PFSK-1 (cell line): ENCODE measurements around the gene PSEN2.

Source experiments
- FOXP2 ChIP-seq: optimal IDR thresholded peaks from 2 replicates; pipeline ENCODE3; 2011; ENCODE audit warnings: borderline replicate concordance, control low read depth, inconsistent platforms; ENCODE audit not compliant: insufficient read depth; ENCODE audit errors: extremely low read length, extremely low read depth
- POLR2AphosphoS5 ChIP-seq: IDR thresholded peaks from 2 replicates; pipeline ENCODE4 v1.6.1; 2012; ENCODE audit warnings: low read depth, mild to moderate bottlenecking, control low read depth, low read length, moderate library complexity
- REST ChIP-seq, 2 experiments: IDR thresholded peaks; 2 replicates each; pipeline versions ENCODE4 v1.6.1 to v1.8.0; 2011 to 2012; ENCODE audit warnings: low read depth in 2 of 2, low read length in 2 of 2, control low read depth in 1 of 2, inconsistent platforms in 1 of 2, mild to moderate bottlenecking in 1 of 2, moderate library complexity in 1 of 2; ENCODE audit not compliant: insufficient read depth in 1 of 2
- SIN3A ChIP-seq: IDR thresholded peaks from 2 replicates; pipeline ENCODE4 v1.6.1; 2012; ENCODE audit warnings: mild to moderate bottlenecking, low read length, moderate library complexity, borderline replicate concordance; ENCODE audit not compliant: insufficient read depth
- TAF1 ChIP-seq: IDR thresholded peaks from 2 replicates; pipeline ENCODE4 v1.6.1; 2012; ENCODE audit warnings: low read length, control low read depth, borderline replicate concordance; ENCODE audit not compliant: insufficient read depth

PSEN2 gene

GRCh38 chr1:226895644-226896043 is 25.2 kb downstream of the PSEN2 start:
- TF ChIP-seq REST (IDR thresholded peaks at IDR 0.05; ENCODE audit: insufficient read depth in 1 of 2, low read depth in 2 of 2, low read length in 2 of 2) (no peak), TAF1 (no peak), FOXP2 (no peak), SIN3A (no peak), POLR2AphosphoS5 (no peak)

- TF ChIP-seq SIN3A (no peak), FOXP2 (no peak), TAF1 (no peak), REST (IDR thresholded peaks at IDR 0.05; ENCODE audit: insufficient read depth in 1 of 2, low read depth in 2 of 2, low read length in 2 of 2) (no peak), POLR2AphosphoS5 (no peak)
Observed at GRCh38 chr1:226898246-226898645, 27.8 kb downstream of the PSEN2 start.

GRCh38 chr1:226901421-226901820 is 31.0 kb downstream of the PSEN2 start:
- no peak for TF ChIP-seq FOXP2
- no peak for TF ChIP-seq TAF1
- no peak for TF ChIP-seq POLR2AphosphoS5
- TF ChIP-seq REST (IDR thresholded peaks at IDR 0.05; ENCODE audit: insufficient read depth in 1 of 2, low read depth in 2 of 2, low read length in 2 of 2) = no peak

GRCh38 chr1:226902601-226903000 is 32.2 kb downstream of the PSEN2 start:
- TF ChIP-seq POLR2AphosphoS5 (no peak), FOXP2 (no peak), TAF1 (no peak), SIN3A (no peak), REST (IDR thresholded peaks at IDR 0.05; ENCODE audit: insufficient read depth in 1 of 2, low read depth in 2 of 2, low read length in 2 of 2) (no peak)

DNA sequence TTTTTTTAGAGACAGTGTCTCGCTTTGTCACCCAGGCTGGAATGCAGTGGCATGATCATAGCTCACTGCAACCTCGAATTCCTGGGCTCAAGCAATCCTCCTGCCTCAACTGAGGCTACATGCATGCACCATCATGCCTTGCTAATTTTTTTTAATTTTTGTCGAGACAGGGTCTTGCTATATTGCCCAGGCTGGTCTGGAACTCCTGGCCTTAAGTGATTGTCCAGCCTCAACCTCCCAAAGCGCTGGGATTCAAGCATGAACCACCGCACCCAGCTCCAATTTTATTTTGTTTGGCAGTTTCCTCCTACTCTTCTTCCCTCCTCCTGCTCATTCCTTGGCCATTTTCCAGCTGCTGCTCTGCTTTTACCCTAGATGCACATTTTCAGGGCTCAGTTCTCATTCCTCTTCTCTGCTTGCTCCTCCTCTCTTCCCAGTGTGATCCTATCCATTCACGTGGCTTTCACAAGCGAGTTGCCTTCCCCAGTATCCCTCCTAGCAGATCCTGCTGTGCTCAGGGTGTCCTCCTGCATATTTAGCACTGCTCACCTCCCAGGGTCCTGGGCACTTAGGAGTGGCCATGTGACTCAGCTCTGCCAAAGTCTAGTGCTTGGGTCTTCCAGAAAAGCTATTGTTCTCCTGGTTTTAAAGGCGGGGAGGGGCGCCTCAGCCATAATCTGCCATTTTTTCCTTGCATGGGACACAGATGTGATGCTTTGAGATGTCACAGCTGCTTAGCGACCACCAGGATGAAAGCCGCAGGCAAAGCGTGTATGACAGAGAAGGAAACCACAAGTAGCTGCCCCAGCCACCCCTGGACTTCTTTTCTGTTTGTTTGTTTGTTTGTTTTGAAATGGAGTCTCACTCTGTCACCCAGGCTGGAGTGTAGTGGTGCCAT is 33.7 kb downstream of the PSEN2 start:
- TF ChIP-seq TAF1 (no peak), POLR2AphosphoS5 (no peak), REST (IDR thresholded peaks at IDR 0.05; ENCODE audit: insufficient read depth in 1 of 2, low read depth in 2 of 2, low read length in 2 of 2) (no peak), SIN3A (no peak), FOXP2 (no peak)
